Naive thymus-derived CD4-positive, alpha-beta T cell (primary cell): ENCODE measurements around the gene DPP7. TPM values are rescaled to one million over a fixed set of nuclear protein-coding genes. Genes with fewer than 3 reads are reported as not detected.

Experiments used
- ATAC-seq: fragments of 150-1000 bp; cut with Tn5 transposase; 2 replicates; pipeline ENCODE4 v1.10.0; 2021; ENCODE audit warnings: mild to moderate bottlenecking, moderate library complexity
- CTCF ChIA-PET: fragments of 350-600 bp; sonication (Branson Sonifier 250); formaldehyde crosslinking; loops from one replicate; lab custom pipeline; 2021; ENCODE audit warnings: antibody characterized with exemption; lab: Charles Lee
- POLR2A ChIA-PET: fragments of 350-600 bp; sonication (Branson Sonifier 250); formaldehyde crosslinking; loops from one replicate; lab custom pipeline; 2021; ENCODE audit warnings: antibody characterized with exemption, inconsistent platforms; lab: Charles Lee
- DNase-seq, 9 donors: peaks; one replicate each; pipeline versions ENCODE4 v3.0.0 to v3.0.0-alpha.2; 2020 to 2022; ENCODE audit warnings: mixed read lengths in 1 of 9
- H3K27ac ChIP-seq: one replicate; pipeline ENCODE4 v1.7.0; 2013; ENCODE audit warnings: mild to moderate bottlenecking, low read depth, low read length, moderate library complexity
- H3K27me3 ChIP-seq, 2 donors: one replicate each; pipeline ENCODE4 v1.7.0; 2013; ENCODE audit warnings: low read length in 2 of 2, mild to moderate bottlenecking in 2 of 2, moderate library complexity in 2 of 2; ENCODE audit not compliant: control insufficient read depth in 2 of 2, insufficient read depth in 2 of 2
- H3K36me3 ChIP-seq, 3 experiments: 1 replicate in 2 of 3; 2 replicates in 1 of 3; pipeline ENCODE4 v1.7.0; 2013; ENCODE audit warnings: low read length in 3 of 3, mild to moderate bottlenecking in 3 of 3, moderate library complexity in 1 of 3; ENCODE audit not compliant: insufficient read depth in 3 of 3, control insufficient read depth in 2 of 3
- H3K4me1 ChIP-seq, 2 donors: one replicate each; pipeline ENCODE4 v1.7.0; 2013; ENCODE audit warnings: low read length in 2 of 2, mild to moderate bottlenecking in 2 of 2, moderate library complexity in 1 of 2; ENCODE audit not compliant: control insufficient read depth in 2 of 2, insufficient read depth in 2 of 2
- H3K4me3 ChIP-seq: 2 replicates; pipeline ENCODE4 v1.7.0; 2013; ENCODE audit warnings: mild to moderate bottlenecking, low read length
- H3K9me3 ChIP-seq, 3 experiments: 1 replicate in 2 of 3; 2 replicates in 1 of 3; pipeline ENCODE4 v1.7.0; 2013; ENCODE audit warnings: low read length in 3 of 3; ENCODE audit not compliant: control insufficient read depth in 2 of 3
- H3K27ac Mint-ChIP-seq, 9 donors: one replicate each; pipeline ENCODE4 v1.8.0; 2020 to 2022; ENCODE audit warnings: mixed read lengths in 9 of 9, mild to moderate bottlenecking in 8 of 9, moderate library complexity in 5 of 9, inconsistent platforms in 2 of 9
- H3K27me3 Mint-ChIP-seq, 5 donors: one replicate each; pipeline ENCODE4 v1.8.0; 2021 to 2022; ENCODE audit warnings: mixed read lengths in 5 of 5, mild to moderate bottlenecking in 1 of 5
- H3K36me3 Mint-ChIP-seq, 5 donors: one replicate each; pipeline ENCODE4 v1.8.0; 2020 to 2022; ENCODE audit warnings: mixed read lengths in 5 of 5, mild to moderate bottlenecking in 3 of 5, inconsistent platforms in 1 of 5
- H3K4me1 Mint-ChIP-seq, 7 donors: one replicate each; pipeline ENCODE4 v1.8.0; 2020 to 2022; ENCODE audit warnings: mixed read lengths in 7 of 7, mild to moderate bottlenecking in 3 of 7, inconsistent platforms in 1 of 7
- H3K4me3 Mint-ChIP-seq, 10 donors: one replicate each; pipeline ENCODE4 v1.8.0; 2020 to 2022; ENCODE audit warnings: mild to moderate bottlenecking in 10 of 10, mixed read lengths in 10 of 10, moderate library complexity in 6 of 10, inconsistent platforms in 2 of 10
- H3K9me3 Mint-ChIP-seq, 11 donors: one replicate each; pipeline ENCODE4 v1.8.0; 2020 to 2022; ENCODE audit warnings: mixed read lengths in 11 of 11, mild to moderate bottlenecking in 4 of 11, inconsistent platforms in 1 of 11, moderate library complexity in 1 of 11
- intact Hi-C, 2 donors: fragments of 100-400 bp; cut with micrococcal nuclease; formaldehyde crosslinking; loops; one replicate each; pipeline ENCODE4 v1.15.1; 2023
- polyA plus RNA-seq, 2 donors: library from polyadenylated mRNA; unstranded; fragments of 300-500 nt; fragmentation: Illumina TruSeq; gene quantifications; one replicate each; pipeline ENCODE4 v1.2.3, GENCODE V29; 2021
- total RNA-seq, 6 experiments: library from RNA in 5 of 6; stranded (reverse) in 5 of 6; gene quantifications; 1 replicate in 5 of 6; 2 replicates in 1 of 6; pipeline ENCODE4 v1.2.3 and lab custom pipeline; 2021 to 2026

Gene DPP7
- total RNA-seq (100 to 1,000 TPM; 235 to 328 (median 298) TPM), polyA plus RNA-seq (100 to 1,000 TPM in 1 of 2 donors, 10 to 100 TPM in 1; 86.9 to 120 TPM), total RNA-seq (lab: John Stamatoyannopoulos, UW) (103 reads per million, percentile 85 among the genes with 10 or more reads in this experiment)

- POLR2A ChIA-PET, result interaction anchor here (1.2 to 3.6 kb wide), 7 partner anchors 15 to 127 kb away, joined by 3 to 21 read pairs (median 5); partner anchors contain the start of genes ANAPC2 and MAN1B1
- peak within 1 kb of the TSS; percentile 81 for H3K27ac ChIP-seq
- H3K27me3 ChIP-seq, result no peaks in the 10 kb centered on the region
These were observed at the start of gene DPP7 for GRCh38 chr9:137114613-137115393. Gene DPP7 (minus strand): TSS chr9:137114733. CDS start chr9:137114713, 20 bp downstream.

DNA sequence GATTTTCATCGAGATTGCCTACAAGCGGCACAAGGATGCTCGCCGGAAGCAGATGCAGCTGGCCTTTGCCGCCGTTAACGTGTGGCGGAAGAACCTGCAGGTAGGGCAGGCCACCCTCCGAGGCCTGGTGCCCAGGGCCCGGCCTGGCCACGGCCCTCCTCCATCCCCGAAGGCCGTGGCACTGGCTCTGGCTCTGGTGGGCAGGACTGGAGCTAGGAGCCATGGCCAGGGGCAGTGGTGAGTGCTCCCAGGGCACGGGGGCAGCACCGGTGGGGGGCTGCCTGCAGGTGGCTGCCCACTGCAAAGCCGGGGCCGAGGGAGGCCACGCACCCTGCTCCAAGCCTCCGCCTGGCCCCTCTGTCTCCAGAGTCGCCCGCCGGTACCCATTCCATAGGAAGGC lies 49.3 kb upstream of the DPP7 start:
- ChIA-PET CTCF (no interaction called here), POLR2A (no interaction called here)
- Mint-ChIP-seq H3K27me3 (peaks cover 21 to 50% (median 26%) of the 10 kb centered on the region in 5 donors), H3K9me3 (peaks cover 0 to 2% (median 0%) of the 10 kb centered on the region in 11 donors), H3K4me3 (peak overlapping the region in 1 of 10 donors; percentile 60), H3K36me3 (no peaks in the 10 kb centered on the region), H3K27ac (no peak overlapping the region), H3K4me1 (peaks cover 0 to 13% (median 6%) of the 10 kb centered on the region in 7 donors)
- no peak overlapping the region for H3K4me3 ChIP-seq
- H3K36me3 ChIP-seq, result no peaks in the 10 kb centered on the region
- intact Hi-C loops, result no loop called here
- no peaks in the 10 kb centered on the region for H3K4me1 ChIP-seq
- peaks cover 4 to 17% of the 10 kb centered on the region in 2 donors for H3K27me3 ChIP-seq
- DNase-seq (no peak), ATAC-seq (no peak)
- H3K27ac ChIP-seq, result no peak overlapping the region
- H3K9me3 ChIP-seq, result no peaks in the 10 kb centered on the region

More at GRCh38 chr9:137114613-137115393, at the start of gene DPP7:
- H3K4me3 ChIP-seq, result peak within 1 kb of the TSS; percentile 54
- H3K4me1 ChIP-seq, result peaks cover 0 to 4% of the 10 kb centered on the region in 2 donors
- intact Hi-C loops, result loop anchor here (1.0 to 2.0 kb wide), 7 partner anchors 14 to 324 kb away; partner anchors contain the start of genes MAN1B1 (in 1 of the 2), TMEM141 (in 1 of the 2) and TPRN (in 1 of the 2)
- peaks cover 0 to 34% (median 0%) of the 10 kb centered on the region in 3 experiments for H3K36me3 ChIP-seq
- H3K9me3 ChIP-seq, result no peaks in the 10 kb centered on the region
- peaks cover 0 to 13% (median 6%) of the 10 kb centered on the region in 7 donors for H3K4me1 Mint-ChIP-seq
- DNase-seq (peak; percentile 63 to 88 (median 80)), ATAC-seq (peak; percentile 93)
- H3K4me3 Mint-ChIP-seq, result peak within 1 kb of the TSS; percentile 38 to 82 (median 69)
- H3K36me3 Mint-ChIP-seq, result peaks cover 0 to 3% (median 0%) of the 10 kb centered on the region in 5 donors
- H3K9me3 Mint-ChIP-seq, result no peaks in the 10 kb centered on the region
- CTCF ChIA-PET, result interaction anchor here (1.4 to 2.5 kb wide), 2 partner anchors 10 to 19 kb away, joined by 4 to 11 read pairs; no protein-coding TSS in a partner anchor
- no peaks in the 10 kb centered on the region for H3K27me3 Mint-ChIP-seq
- peak within 1 kb of the TSS in 4 of 9 donors; percentile 24 to 78 (median 40) for H3K27ac Mint-ChIP-seq

DNA sequence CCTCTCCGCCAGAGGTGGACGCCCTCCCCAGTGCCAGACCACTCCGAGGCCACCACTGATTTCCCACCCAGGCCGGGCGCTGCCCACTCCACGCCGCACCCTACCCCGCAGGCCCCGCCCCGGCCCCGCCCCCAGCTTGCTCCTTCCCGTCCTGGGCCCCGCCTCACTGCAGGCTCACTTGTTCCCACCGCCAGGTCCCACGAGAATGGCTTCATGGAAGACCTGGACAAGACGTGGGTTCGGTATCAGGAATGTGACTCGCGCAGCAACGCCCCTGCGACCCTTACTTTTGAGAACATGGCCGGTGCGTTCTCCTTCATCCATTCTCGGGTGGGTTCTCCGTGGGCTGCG lies 48.8 kb upstream of the DPP7 start:
- Histone ChIP-seq H3K4me3 (no peak overlapping the region), H3K27me3 (peaks cover 4 to 17% of the 10 kb centered on the region in 2 donors), H3K4me1 (no peaks in the 10 kb centered on the region), H3K27ac (no peak overlapping the region), H3K9me3 (no peaks in the 10 kb centered on the region), H3K36me3 (no peaks in the 10 kb centered on the region)
- H3K4me3 Mint-ChIP-seq, result peak overlapping the region in 1 of 10 donors; percentile 60
- ATAC-seq (no peak), DNase-seq (no peak)
- ChIA-PET POLR2A (interaction anchor here (1.0 kb wide), 1 partner anchor 61 kb away, joined by 3 read pairs; no protein-coding TSS in a partner anchor), CTCF (no interaction called here)
- H3K9me3 Mint-ChIP-seq, result peaks cover 0 to 2% (median 0%) of the 10 kb centered on the region in 11 donors
- H3K27ac Mint-ChIP-seq, result peak overlapping the region in 1 of 9 donors; percentile 55
- no peaks in the 10 kb centered on the region for H3K36me3 Mint-ChIP-seq
- intact Hi-C loops, result no loop called here
- H3K4me1 Mint-ChIP-seq, result peaks cover 0 to 13% (median 5%) of the 10 kb centered on the region in 7 donors
- H3K27me3 Mint-ChIP-seq, result peaks cover 22 to 55% (median 28%) of the 10 kb centered on the region in 5 donors

DNA sequence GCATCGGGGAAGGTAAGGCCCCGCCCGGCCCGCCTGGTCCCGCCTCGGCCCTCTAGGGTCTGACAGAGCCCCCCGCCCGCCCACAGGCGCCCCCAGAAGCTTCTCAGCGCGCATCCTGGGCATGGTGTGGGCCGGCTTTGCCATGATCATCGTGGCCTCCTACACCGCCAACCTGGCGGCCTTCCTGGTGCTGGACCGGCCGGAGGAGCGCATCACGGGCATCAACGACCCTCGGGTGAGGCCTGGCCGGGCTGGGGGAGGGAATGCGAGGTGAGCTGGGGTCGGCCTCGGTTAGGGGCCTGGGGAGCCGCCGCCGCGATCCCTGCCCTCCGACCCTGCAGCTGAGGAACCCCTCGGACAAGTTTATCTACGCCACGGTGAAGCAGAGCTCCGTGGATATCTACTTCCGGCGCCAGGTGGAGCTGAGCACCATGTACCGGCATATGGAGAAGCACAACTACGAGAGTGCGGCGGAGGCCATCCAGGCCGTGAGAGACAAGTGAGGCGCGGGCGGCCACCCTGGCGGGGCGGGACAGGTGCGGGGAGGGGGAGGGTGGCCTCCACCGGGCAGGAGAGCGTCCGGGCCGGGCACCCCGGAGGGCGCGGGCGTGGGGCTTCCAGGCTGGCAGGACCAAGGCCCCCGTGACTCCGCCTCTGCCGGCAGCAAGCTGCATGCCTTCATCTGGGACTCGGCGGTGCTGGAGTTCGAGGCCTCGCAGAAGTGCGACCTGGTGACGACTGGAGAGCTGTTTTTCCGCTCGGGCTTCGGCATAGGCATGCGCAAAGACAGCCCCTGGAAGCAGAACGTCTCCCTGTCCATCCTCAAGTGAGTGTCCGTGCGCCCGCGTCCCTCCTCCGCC lies 48.2 kb upstream of the DPP7 start:
- H3K27ac Mint-ChIP-seq, result no peak overlapping the region
- H3K9me3 ChIP-seq, result no peaks in the 10 kb centered on the region
- no peak overlapping the region for H3K4me3 ChIP-seq
- CTCF ChIA-PET, result no interaction called here
- no peaks in the 10 kb centered on the region for H3K36me3 ChIP-seq
- DNase-seq, result no peak
- H3K4me3 Mint-ChIP-seq, result peak overlapping the region in 2 of 10 donors; percentile 38 to 60
- POLR2A ChIA-PET, result interaction anchor here (1.0 kb wide), 1 partner anchor 61 kb away, joined by 3 read pairs; no protein-coding TSS in a partner anchor
- peaks cover 0 to 2% (median 0%) of the 10 kb centered on the region in 11 donors for H3K9me3 Mint-ChIP-seq
- no peaks in the 10 kb centered on the region for H3K4me1 ChIP-seq
- H3K27ac ChIP-seq, result no peak overlapping the region
- peak; percentile 53 for ATAC-seq
- H3K27me3 Mint-ChIP-seq, result peaks cover 28 to 60% (median 34%) of the 10 kb centered on the region in 5 donors
- peaks cover under 1 to 15% (median 10%) of the 10 kb centered on the region in 7 donors for H3K4me1 Mint-ChIP-seq
- peaks cover 4 to 21% of the 10 kb centered on the region in 2 donors for H3K27me3 ChIP-seq
- no peaks in the 10 kb centered on the region for H3K36me3 Mint-ChIP-seq
- intact Hi-C loops, result no loop called here

DNA sequence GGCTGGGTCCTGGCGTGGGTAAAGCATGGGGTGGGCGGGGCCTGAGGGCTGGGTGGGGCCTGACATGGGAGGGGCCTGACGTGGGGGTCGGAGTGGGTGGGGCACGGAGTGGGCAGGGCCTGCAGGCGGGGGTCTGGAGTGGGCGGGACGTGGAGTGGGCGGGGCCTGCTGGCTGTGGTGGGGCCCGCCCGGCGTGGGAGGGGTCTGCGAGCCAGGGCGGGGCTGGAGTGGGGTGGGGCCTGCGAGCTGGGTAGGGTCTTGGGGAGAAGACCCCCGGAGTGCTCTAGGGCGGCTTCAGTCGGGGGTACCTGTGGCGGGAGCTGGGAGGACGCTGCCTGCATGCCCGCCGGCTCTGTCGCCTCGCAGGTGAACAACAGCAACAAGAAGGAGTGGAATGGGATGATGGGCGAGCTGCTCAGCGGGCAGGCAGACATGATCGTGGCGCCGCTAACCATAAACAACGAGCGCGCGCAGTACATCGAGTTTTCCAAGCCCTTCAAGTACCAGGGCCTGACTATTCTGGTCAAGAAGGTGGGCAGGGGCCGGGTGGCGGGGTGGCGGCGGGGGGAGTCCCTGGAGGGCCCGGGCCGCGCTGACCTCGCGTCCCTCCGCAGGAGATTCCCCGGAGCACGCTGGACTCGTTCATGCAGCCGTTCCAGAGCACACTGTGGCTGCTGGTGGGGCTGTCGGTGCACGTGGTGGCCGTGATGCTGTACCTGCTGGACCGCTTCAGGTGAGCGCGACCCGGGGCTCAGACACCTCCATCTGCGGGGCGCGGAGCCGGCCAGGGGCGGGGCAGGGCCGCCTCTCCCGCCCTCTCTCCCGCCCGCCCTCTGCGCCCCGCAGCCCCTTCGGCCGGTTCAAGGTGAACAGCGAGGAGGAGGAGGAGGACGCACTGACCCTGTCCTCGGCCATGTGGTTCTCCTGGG lies 47.3 kb upstream of the DPP7 start:
- no peak for DNase-seq
- no peak overlapping the region for H3K27ac Mint-ChIP-seq
- Histone ChIP-seq H3K9me3 (no peaks in the 10 kb centered on the region), H3K27ac (no peak overlapping the region), H3K36me3 (no peaks in the 10 kb centered on the region), H3K4me1 (peaks cover 0 to 9% of the 10 kb centered on the region in 2 donors), H3K27me3 (peaks cover 8 to 28% of the 10 kb centered on the region in 2 donors), H3K4me3 (no peak overlapping the region)
- H3K27me3 Mint-ChIP-seq, result peaks cover 32 to 59% (median 38%) of the 10 kb centered on the region in 5 donors
- H3K4me1 Mint-ChIP-seq, result peaks cover 5 to 19% (median 10%) of the 10 kb centered on the region in 7 donors
- H3K9me3 Mint-ChIP-seq, result peaks cover 0 to 3% (median 0%) of the 10 kb centered on the region in 11 donors
- ChIA-PET POLR2A (no interaction called here), CTCF (no interaction called here)
- intact Hi-C loops, result no loop called here
- no peak for ATAC-seq
- no peaks in the 10 kb centered on the region for H3K36me3 Mint-ChIP-seq
- H3K4me3 Mint-ChIP-seq, result peak overlapping the region in 1 of 10 donors; percentile 3
